Keratinocyte (primary cell): ENCODE measurements around the gene CYP27A1. TPM values are rescaled to one million over a fixed set of nuclear protein-coding genes. Genes with fewer than 3 reads are reported as not detected.

Source experiments
- DNase-seq: peaks from one replicate; pipeline ENCODE4 v3.0.0-alpha.2; 2011; ENCODE audit warnings: low read depth, missing footprints, low spot score
- FAIRE-seq: peaks from 2 replicates; lab custom pipeline; 2011; peaks lifted over from hg19 to GRCh38; lab: Jason Lieb, UNC
- H2AFZ ChIP-seq: 2 replicates; pipeline ENCODE4 v1.6.0; 2012; ENCODE audit warnings: low read length, control low read depth, inconsistent platforms; ENCODE audit not compliant: control insufficient read depth
- H3K27ac ChIP-seq: 2 replicates; pipeline ENCODE4 v1.5.1; 2011; ENCODE audit warnings: low read length; ENCODE audit not compliant: control insufficient read depth, insufficient read depth
- H3K27me3 ChIP-seq: 3 replicates; pipeline ENCODE4 v1.6.0; 2011; ENCODE audit warnings: low read length; ENCODE audit not compliant: control insufficient read depth, insufficient read depth; ENCODE audit errors: extremely low read depth
- H3K36me3 ChIP-seq, 2 experiments: 2 replicates in 1 of 2; 3 replicates in 1 of 2; pipeline ENCODE4 v1.5.1; 2011; ENCODE audit warnings: low read length in 2 of 2, mild to moderate bottlenecking in 1 of 2; ENCODE audit not compliant: control insufficient read depth in 2 of 2, insufficient read depth in 2 of 2; ENCODE audit errors: extremely low read depth in 1 of 2
- H3K4me1 ChIP-seq: 3 replicates; pipeline ENCODE4 v1.5.1; 2011; ENCODE audit warnings: low read length; ENCODE audit not compliant: control insufficient read depth, insufficient read depth; ENCODE audit errors: extremely low read depth
- H3K4me2 ChIP-seq: 3 replicates; pipeline ENCODE4 v1.6.0; 2011; ENCODE audit warnings: low read depth, low read length; ENCODE audit not compliant: control insufficient read depth, insufficient read depth; ENCODE audit errors: extremely low read depth
- H3K4me3 ChIP-seq, 3 experiments: fragments of 200-600 bp in 1 of 3; sonication (generic) in 1 of 3; 2 replicates in 2 of 3; 3 replicates in 1 of 3; pipeline ENCODE4 v1.5.1; 2011 to 2016; ENCODE audit warnings: low read length in 3 of 3, mild to moderate bottlenecking in 3 of 3, control low read depth in 2 of 3, inconsistent platforms in 1 of 3, low read depth in 1 of 3, mixed read lengths in 1 of 3, mixed run types in 1 of 3, moderate library complexity in 1 of 3; ENCODE audit not compliant: control insufficient read depth in 2 of 3, insufficient read depth in 2 of 3; ENCODE audit errors: extremely low read depth in 1 of 3
- H3K79me2 ChIP-seq: 2 replicates; pipeline ENCODE4 v1.6.0; 2012; ENCODE audit warnings: low read length; ENCODE audit not compliant: control insufficient read depth, insufficient read depth
- H3K9ac ChIP-seq: 3 replicates; pipeline ENCODE4 v1.6.0; 2011; ENCODE audit warnings: low read length; ENCODE audit not compliant: control insufficient read depth, insufficient read depth; ENCODE audit errors: extremely low read depth
- H3K9me1 ChIP-seq: 3 replicates; pipeline ENCODE4 v1.6.0; 2011; ENCODE audit warnings: low read length; ENCODE audit not compliant: control insufficient read depth, insufficient read depth; ENCODE audit errors: extremely low read depth
- H3K9me3 ChIP-seq: 2 replicates; pipeline ENCODE4 v1.5.1; 2012; ENCODE audit warnings: low read depth, low read length; ENCODE audit not compliant: control insufficient read depth
- H4K20me1 ChIP-seq: 3 replicates; pipeline ENCODE4 v1.6.0; 2011; ENCODE audit warnings: low read length; ENCODE audit not compliant: control insufficient read depth, insufficient read depth; ENCODE audit errors: extremely low read depth
- CTCF ChIP-seq, 3 experiments: IDR thresholded peaks in 1 of 3; conservative IDR thresholded peaks in 1 of 3; optimal IDR thresholded peaks in 1 of 3; 2 replicates in 2 of 3; 3 replicates in 1 of 3; pipeline versions ENCODE3 to v1.5.1; 2011; ENCODE audit warnings: low read length in 3 of 3, mild to moderate bottlenecking in 3 of 3, moderate library complexity in 2 of 3, control low read depth in 1 of 3, inconsistent platforms in 1 of 3; ENCODE audit not compliant: insufficient read depth in 2 of 3; ENCODE audit errors: extremely low read depth in 1 of 3
- EZH2 ChIP-seq: IDR thresholded peaks from one replicate; pipeline ENCODE4 v1.6.1; 2012; ENCODE audit warnings: inconsistent platforms, mild to moderate bottlenecking, low read length, moderate library complexity
- dilution Hi-C: fragments of 300-500 bp; cut with MboI; formaldehyde crosslinking; loops from one replicate; pipeline ENCODE4 v1.7.0; 2020; ENCODE audit warnings: low sequenced_read_pairs; ENCODE audit not compliant: extremely low pct_ligation_motif_present
- polyA plus RNA-seq, 5 experiments: library from polyadenylated mRNA; depleted of rRNA in 3 of 5; stranded (reverse) in 3 of 5; stranded (forward) in 1 of 5; unstranded in 1 of 5; fragments of >200 nt; gene quantifications; 1 replicate in 1 of 5; 2 replicates in 3 of 5; 3 replicates in 1 of 5; pipeline versions ENCODE4 v1.2.1 to v1.2.3, GENCODE V29; 2011 to 2012; ENCODE audit warnings: missing spikeins in 2 of 5, low read depth in 1 of 5, low replicate concordance in 1 of 5

CYP27A1 gene
- polyA plus RNA-seq, 1 donor (not counting 4 experiments of a cell fraction or from before 2014, with no cell fraction given) = 0.12 TPM

GRCh38 chr2:218829868-218830451 lies 48.0 kb downstream of the CYP27A1 start:
- Histone ChIP-seq H3K4me3 (no peak overlapping the region), H3K4me1 (peaks cover 4% of the 10 kb centered on the region), H3K4me2 (no peak overlapping the region), H4K20me1 (no peaks in the 10 kb centered on the region), H3K9me3 (no peaks in the 10 kb centered on the region), H3K9me1 (no peaks in the 10 kb centered on the region), H3K9ac (no peak overlapping the region), H3K27ac (no peak overlapping the region), H3K79me2 (no peaks in the 10 kb centered on the region), H3K36me3 (no peaks in the 10 kb centered on the region), H3K27me3 (peaks cover 25% of the 10 kb centered on the region), H2AFZ (no peak overlapping the region)
- FAIRE-seq (no peak), DNase-seq (no peak)
- TF ChIP-seq CTCF (optimal IDR thresholded peaks at IDR 0.05 in 1 of 3, IDR thresholded peaks at IDR 0.05 in 1 of 3, conservative IDR thresholded peaks at IDR 0.05 in 1 of 3; ENCODE audit: extremely low read depth in 1 of 3, insufficient read depth in 2 of 3, low read length in 3 of 3) = no peak
- no peak for TF ChIP-seq EZH2
- dilution Hi-C loops = no loop called here

GRCh38 chr2:218830526-218831306 lies 48.8 kb downstream of the CYP27A1 start:
- H3K4me3 ChIP-seq = no peak overlapping the region
- H3K27me3 ChIP-seq = peaks cover 30% of the 10 kb centered on the region
- H3K9me3 ChIP-seq = no peaks in the 10 kb centered on the region
- DNase-seq = no peak
- H3K4me2 ChIP-seq = no peak overlapping the region
- no peaks in the 10 kb centered on the region for H3K79me2 ChIP-seq
- no peak for TF ChIP-seq EZH2
- TF ChIP-seq CTCF (optimal IDR thresholded peaks at IDR 0.05 in 1 of 3, IDR thresholded peaks at IDR 0.05 in 1 of 3, conservative IDR thresholded peaks at IDR 0.05 in 1 of 3; ENCODE audit: extremely low read depth in 1 of 3, insufficient read depth in 2 of 3, low read length in 3 of 3) = no peak
- no peak for FAIRE-seq
- no peaks in the 10 kb centered on the region for H3K9me1 ChIP-seq
- H3K4me1 ChIP-seq = peaks cover 4% of the 10 kb centered on the region
- H2AFZ ChIP-seq = no peak overlapping the region
- H4K20me1 ChIP-seq = no peaks in the 10 kb centered on the region
- no peak overlapping the region for H3K9ac ChIP-seq
- dilution Hi-C loops = no loop called here
- H3K27ac ChIP-seq = no peak overlapping the region
- H3K36me3 ChIP-seq = no peaks in the 10 kb centered on the region
